Right renal cortex interstitium (tissue), 3 donors: ENCODE measurements around the gene CD151. TPM values are rescaled to one million over a fixed set of nuclear protein-coding genes. Genes with fewer than 3 reads are reported as not detected.

ENCODE experiments used
- DNase-seq, 3 donors: peaks; one replicate each; pipeline ENCODE4 v3.0.0-alpha.2; 2013; ENCODE audit warnings: low read depth in 3 of 3, low spot score in 2 of 3
- polyA plus RNA-seq, 3 donors: library from polyadenylated mRNA; unstranded; fragments of 120-200 nt; gene quantifications; one replicate each; pipeline ENCODE4 v1.2.1, GENCODE V29; 2013; ENCODE audit not compliant: insufficient read length in 3 of 3

Gene CD151
- polyA plus RNA-seq = 100 to 1,000 TPM; 184 to 238 (median 188) TPM

DNA sequence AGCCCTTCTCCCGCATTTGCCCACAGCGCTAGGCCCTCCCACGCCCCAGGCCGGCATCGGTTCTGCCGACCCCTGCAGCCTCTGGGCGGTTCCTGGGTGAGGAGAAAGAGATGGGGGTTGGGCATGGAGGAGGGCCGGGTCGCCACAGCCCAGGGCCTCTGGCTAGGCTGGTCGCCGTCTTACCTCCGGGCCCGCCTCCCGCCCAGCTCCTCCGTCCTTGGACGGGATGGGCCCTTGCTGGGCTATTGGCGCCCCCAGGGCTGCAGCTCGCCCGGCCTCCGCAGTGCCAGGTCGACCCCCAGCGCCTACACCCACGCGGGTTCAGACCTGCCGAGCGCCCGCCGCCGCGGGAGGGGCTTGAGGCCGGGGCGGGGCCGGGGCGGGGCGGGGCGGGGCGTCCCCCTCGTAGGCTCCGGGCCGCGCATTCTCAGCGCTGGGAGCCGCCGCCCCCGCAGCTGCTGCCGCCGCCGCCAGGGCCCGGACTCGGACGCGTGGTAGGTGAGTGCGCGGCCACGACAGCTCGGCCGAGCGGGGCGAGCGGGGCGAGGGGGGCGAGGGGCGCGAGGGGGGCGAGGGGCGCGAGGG lies at the start of gene CD151:
Gene CD151 (plus strand): TSS at position 424 of the 585 bp plus-strand sequence. CDS start 3,118 bp downstream, outside the sequence.
- no peak for DNase-seq

DNA sequence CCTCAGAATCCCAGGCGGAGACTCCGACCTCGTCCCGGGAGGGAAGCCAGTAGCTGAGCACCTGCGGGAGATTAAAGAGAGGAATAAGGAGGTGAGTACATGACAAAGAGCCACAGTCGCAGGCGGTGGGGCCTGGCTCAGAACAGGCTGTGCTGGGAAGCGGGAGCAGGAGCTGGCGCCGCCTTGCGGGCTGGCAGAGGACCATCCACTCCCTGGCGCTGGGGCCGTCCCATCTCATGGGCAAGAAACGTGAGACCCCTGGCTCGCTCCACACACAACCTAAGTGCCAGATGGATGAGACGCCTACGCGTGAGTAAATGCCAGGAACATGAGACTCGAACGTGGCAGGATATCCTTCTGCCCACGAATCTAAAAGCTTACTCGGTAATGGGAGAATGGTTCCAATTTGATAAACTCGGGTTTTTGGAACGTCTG lies 49.2 kb upstream of the CD151 start:
- DNase-seq = peak in 1 of 3 donors; percentile 65

DNA sequence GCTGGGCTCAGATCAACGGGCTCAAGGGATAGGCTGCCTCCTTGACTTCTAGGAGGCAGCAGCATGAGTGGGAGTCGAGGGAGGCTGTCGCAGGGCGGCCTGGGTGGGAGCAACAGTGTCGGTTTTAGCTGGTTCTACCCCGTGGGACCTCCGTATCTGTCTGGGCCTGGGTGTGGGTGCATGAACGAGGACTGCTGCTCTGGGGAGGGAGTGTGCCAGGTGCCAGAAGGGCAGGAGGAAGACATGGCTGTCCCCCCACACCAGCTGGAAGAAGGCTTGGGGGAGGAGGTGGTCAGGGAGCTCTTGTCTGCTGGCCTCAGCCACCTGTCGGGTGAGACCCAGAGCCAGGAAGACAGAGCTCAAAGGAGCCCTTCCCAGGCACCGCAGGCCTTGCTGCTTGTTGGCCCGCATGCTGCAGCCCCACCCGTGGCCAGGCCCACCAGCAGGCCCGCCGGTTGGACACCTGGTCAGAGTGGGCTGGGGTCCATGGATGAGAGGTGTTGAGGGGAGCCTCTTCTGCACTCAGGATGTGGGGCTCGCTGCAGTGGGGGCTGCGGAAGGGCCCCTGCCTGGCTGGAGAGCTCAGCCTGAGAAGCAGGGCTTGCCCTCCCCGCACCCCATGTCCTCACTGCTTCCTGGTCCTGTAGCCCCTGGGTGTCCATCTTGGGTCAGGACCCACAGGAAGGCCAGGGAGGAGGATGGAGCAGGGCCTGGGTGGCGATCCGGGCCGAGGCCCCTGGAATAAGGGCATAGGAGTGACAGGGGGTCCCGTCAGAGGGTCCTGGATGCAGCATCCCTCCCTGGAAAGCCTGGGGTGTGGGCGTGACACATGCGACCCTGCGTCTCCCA lies 46.3 kb upstream of the CD151 start:
- no peak for DNase-seq

DNA sequence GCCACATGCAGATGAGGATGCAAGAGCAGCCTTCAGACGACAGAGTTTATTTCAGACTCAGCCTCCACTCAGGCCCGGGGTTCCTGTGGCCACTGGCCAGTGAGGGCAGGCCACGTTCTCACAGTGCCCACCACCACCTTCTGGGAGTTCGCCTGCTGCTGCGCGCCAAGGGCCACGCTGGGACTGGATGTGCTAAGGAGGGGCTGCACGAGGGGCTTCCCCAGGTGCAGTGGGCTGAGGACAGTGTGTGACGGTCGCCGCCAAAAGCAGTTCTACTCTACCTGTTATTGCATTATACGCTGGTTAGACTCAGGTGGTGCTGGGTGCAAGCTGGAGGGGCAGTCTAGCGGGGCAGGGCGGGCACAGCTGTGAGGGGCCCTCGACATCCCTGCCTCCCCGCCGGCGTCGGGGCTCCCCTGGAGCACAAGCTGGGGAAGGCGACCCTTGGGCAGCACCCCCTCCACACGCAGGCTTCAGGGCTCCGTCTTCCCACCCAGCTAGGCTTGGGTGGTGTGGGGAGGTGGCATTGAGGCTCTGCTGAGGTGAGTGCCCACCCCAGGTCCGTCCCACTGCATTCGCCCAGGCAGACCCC lies 45.6 kb upstream of the CD151 start:
- DNase-seq = no peak

DNA sequence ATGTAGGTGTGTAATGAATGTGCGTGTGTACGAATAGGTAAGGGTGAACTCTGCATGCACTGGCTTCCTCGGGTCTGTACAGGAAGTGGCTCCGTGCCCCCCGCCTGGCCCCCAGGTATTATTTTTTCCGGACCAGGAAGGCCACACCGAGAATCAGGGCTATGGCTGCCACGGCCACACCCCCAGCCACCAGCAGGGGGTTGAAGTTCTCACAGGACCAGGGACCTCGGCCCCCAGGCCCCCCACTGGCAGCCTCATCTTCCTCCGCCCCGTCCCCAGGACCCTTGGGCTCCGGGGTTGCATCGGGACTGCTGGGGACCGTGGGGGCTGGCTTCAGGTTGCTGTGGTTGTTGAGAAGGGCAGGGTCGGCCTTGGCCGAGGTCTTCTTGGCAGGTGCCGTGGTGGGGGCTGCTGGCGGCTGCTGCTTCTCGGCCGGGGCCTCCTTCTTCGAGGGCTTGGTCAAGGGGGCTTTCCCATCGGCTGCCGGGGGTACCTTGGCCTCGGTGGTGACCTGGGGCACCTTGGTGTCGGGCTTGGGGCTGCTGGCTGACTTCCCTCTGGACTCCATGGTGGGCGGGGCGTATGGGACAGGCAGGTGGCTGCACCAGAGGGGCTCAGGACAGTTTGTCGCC lies 44.6 kb upstream of the CD151 start:
- no peak for DNase-seq

DNA sequence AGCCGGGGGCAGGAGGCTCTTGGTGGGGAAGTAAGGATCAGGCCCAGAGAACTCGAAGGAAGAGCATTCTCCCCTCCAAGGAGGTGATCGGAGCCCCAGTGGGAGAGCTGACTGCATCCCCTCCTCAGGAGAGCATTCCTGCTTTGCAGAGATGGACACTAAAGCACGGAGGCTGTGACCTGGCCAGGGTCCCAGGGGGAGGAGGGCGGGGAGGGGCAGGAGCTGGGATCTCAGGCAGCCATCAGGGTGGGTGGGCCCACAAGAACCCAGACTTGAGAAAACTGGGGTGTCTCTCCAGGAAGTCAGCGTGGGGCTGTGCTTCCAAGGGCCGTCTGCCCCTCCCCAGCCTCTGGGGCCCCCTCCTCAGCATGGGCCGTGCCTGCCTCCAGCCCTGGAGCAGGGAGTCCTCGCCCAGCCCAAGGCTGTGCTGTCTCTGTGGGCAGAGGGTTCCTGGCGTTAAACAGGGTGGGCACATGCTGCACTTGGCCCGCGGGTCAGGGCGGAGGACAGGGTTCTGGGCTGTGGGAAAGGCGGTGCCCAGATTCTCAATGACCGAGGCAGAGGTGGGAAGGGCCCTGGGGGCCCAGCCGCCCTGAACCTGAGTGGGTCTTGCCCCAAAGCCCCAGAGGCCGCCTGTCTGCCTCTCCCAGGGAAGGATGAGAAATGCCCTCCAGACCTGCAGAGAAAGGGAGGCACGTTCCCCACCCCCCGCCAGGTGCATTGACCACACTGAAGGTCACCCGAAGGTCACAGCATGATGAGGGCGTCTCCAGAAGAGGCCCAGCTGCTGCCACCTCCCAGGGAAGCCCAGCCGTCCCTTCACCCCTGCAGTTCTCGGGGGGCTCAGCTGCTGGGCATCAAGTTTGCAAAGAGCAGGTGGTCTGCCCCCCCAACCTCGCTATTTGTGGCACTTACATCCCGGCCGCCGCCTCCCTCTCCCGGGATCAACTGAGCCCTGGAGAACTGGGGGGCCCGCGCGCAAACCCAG lies 43.5 kb upstream of the CD151 start:
- DNase-seq = no peak

DNA sequence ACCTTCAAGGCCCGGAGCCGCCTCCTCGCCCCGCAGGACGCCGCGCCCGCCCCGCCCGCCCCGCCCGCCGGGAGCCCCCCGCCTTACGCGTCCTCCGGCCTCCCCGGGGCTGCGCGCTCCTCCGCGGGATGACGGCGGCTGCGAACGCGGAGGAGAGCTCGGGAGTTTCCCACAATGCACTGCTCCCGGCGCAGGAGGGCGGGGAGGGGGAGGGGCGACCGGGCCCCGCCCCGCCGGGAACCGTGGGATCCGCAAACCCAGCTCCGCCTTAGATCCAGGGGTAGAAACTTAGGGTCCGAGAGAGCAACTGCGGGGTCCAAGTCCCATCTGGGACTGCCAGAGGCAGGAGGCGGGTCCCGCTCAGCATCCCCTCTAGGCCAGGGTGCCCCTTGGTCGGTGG lies 42.8 kb upstream of the CD151 start, which contains the start of gene CEND1:
Gene CEND1 (minus strand): TSS at position 148 of the 400 bp plus-strand sequence. CDS start 1,514 bp downstream, outside the sequence.
- DNase-seq = no peak

DNA sequence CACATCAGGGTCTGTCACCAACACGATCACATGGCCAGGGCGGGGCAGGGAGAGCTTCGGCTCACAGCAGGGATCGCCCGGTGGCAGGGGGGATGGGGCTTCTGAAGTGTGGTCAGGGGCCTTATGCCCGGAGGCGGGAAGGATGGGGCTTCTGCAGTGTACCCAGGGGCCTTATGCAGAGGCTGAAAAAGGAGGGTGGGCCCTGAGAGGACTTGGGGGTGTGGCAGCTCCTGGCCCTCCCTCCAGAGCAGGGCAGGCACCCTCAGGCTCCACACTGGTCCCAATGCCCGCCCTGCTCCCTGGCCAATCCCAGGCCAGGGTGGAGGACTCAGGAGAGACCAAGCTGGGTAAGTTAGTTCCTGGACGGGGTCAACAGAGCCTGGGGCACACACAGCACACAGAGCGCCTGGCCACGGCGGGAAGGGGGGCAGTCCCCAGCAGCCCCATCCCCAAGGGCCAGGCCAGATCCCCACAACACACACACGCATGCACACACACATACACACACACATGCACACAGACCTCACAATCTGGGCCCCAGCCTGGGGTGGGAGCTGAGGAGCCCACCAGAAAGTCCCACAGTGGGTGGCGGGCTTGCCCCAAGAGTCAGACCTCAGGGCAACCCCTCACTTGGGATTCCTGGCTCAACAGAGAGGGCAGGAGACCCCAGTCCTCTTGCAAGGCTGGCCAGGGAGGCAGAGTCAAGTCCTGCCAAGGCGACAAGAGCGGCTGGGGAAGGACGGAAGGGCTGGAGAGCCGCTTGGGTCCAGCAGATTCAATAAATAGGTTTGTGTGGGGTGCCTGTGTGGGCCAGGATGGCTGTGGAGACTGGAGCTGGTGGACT lies 41.8 kb upstream of the CD151 start:
- no peak for DNase-seq

DNA sequence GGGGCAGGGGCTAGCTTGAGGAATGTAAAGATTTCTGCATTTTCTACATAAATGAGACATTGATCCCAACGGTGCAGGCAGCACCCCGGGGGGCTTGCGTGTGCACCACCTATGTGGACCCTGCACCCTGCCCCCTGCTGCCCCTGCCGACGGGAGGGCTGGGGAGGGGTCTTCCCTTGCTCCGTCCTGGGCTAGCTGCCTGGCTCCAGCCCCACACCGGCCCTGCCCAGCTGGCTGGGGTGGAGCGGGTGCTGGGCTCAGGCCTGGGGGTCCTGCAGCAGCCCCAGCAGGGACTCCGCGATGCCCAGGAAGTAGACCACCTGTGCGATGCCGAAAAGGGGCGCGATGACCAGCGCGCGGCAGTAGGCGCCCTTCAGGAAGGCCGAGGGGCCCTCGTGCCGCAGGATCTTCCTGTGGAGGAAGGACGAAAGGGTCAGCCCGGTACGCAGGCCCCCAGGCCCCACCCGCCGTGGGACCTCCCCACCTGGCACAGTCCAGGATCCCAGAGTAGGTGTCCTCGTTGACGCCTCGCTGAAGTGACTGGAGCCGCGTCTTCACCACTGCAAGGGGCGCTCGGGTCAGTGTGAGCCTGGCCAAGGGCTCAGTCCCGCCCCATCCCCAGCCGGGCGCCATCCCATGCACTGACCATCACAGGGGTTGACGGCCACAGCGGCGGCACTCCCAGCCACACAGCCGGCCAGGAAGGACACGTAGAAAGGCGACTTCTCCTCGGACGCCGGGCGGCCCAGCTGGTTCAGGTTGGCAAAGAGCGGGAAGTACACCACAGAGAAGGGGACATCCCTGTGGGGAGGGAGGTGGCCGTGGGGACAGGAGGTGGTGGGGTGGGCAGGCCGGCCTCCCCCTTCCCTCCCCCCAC lies 40.9 kb upstream of the CD151 start:
- DNase-seq = no peak

DNA sequence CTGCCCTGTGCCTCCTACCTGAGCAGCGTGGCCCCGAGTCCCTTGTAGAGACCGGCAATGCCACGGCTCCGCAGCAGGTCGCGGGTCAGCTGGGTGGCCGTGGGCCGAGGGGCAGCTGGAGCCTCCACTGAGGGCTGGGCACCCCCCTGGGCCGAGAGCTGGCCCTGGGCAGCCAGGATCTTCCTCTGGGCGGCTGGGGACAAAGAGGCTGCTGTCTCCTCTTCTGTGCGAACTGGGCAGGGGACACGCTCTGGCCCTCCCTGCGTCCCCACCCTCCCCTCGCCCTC lies 40.3 kb upstream of the CD151 start:
- DNase-seq = no peak

DNA sequence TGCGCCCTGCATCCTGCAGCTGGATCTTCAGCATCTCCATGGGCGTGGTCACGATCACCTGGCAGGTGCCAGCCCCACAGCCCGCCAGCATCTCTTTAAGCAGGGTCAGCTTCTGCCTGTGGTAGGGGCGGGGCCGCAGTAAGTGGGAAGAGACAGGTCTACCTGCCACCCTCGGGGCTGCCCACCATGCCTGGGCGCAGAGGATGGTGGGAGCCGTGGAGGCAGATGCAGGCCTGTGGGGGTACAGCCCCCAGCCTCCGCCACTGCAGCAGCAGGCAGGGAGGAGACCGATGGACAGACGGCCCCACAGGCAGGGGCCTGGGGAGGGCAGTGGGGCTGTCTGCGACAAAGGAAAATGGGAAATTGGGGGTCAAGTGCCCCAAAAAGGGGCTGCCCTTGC lies 39.9 kb upstream of the CD151 start:
- DNase-seq = no peak

DNA sequence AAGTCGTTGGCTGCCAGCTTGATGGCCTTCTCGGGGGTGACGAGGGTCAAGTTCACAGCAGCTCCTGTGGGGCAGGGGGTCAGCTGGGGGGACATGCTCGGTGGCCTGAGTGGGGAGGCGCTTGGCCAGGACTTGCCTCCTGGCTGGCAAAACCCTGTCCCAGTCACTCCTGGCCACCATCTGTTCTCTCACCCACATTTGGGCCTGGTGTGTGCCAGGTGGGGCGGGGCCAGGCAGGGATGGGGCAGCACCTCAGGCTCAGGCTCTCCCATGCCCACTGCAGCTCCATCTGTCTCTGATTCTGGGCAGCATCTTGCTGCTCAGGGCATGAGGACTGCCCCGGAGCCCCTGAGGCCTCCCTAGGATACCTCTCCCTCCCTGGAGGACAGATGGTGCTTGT lies 39.2 kb upstream of the CD151 start:
- no peak for DNase-seq

DNA sequence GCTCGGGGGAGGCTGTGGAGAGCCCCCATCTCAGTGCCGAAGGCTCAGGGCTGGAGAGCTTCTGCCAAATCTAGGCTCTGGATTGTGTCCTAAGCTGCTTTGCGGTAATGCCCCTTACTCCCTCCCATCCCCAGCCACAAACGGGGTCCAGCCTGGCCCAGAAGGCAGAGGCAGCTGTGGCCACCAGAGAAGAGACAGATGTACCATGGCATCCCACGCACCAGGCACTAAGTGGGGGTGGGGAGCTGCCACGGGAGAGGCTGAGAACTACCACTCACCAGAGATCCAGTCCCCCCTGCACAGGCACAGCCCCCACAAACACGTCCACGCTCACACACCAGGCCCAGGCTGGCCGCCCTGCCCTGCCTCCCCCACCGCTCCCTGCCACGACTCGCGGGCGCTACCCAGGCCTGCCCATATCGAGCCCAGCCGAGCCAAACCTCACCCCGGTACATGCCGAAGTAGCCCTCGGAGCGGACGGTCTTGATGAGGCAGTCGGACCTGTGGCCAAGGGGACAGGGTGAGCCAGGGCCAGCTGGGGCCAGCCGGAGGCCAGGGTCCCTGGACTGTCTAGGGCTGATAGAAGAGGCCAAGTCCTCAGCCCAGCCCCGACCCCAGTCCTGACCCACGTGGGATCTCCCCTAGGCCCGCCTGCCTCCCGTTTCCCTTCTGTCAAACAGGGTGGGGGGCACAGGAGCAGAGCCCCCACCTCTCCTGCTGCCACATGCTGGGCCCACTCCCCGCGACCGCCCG lies 38.6 kb upstream of the CD151 start:
- DNase-seq = no peak

DNA sequence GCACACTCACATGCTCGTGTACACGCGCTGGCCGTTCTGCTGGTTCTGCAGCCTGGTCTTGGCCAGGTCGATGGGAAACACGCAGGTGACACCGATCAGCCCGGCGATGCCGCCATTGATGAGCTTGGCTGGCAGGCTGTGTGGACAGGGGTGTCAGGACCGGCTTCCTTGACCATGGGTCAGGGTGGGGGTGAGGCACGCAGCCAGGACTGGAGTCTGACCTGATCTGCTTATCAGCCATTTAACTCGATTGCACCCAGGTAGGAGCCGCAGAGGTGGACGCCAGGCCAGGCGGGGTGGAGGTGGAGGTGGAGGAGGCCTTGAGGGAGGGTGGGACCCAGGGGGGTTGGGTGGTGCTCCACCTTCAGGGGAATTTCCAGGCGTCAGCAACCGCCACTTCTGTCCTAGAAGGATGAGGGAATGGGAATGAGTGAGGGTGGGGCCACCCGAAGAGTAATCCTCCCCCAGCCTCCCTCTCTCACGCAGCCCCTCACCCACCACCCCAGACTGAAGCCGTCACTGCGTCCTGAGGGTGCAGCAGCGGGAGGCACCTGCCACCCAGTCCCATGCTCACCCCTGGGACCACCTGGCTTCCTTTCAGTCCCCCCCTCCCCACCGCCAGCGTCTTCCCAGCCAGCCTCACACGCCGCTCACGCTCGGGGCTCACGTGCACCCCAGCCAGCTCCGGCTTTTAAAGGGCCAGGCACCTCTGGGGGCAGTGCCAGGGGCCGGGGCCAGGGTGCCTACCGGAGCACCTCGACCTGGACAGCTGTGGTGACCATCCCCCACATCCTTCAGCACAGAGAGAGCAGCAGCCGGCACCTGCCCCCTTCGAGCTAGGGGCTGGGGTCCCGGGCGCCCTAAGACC lies 37.8 kb upstream of the CD151 start:
- no peak for DNase-seq

DNA sequence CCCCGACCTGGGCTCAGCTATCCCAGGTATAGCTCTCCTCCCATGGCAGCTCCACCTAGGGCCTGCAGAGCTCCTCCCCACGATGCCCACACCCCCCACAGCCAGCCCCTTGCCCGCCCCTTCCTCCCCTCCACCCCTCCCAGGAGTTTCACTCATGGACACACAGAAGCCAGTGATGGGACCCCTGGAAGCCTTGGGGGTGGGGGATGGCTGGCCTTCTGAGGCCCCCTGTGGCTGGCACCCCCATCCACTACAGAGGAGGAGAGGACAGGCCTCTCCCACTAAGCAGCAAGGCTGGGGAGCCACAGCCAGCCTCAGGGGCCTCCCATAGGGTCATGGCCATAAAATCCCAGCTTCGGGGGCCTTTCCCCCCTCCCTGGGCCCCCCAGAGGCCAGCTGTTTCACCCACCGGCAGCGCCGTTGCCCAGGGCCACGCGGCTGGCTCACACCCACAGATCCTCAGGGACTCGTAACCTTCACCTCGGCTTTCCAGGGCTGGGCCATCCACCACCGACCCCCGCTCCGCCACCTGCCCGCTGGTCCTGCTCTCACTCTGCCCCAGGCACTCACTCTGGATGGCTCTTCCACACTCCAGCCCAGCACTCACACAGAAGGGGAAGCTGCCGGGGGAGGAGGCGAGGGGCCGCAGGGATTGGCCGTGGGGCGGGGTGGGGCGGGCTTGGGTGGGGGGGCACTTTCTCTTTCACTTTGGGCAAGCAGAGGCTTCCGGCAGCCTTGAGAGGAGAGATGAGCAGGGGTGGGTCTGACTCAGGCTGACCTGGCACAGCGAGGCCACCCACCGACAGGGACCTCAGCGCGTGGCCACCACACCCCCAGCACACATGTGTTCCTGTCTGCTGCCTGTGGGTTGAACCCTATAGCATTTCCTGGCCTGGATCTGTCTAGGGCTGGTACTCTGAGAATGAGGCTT lies 36.9 kb upstream of the CD151 start:
- no peak for DNase-seq
